Mesothelial cell of epicardium (in vitro differentiated cells): Measurements from ENCODE around the gene FOXN3. TPM values are rescaled to one million over a fixed set of nuclear protein-coding genes. Genes with fewer than 3 reads are reported as not detected.
A peak's percentile ranks its signal among the peaks of the same experiment; 100 is the strongest.
"Not testable (repeated sequence)": the region's sequence is repeated elsewhere in the genome, so short reads cannot be mapped to it uniquely, and the experiment has no call there.

Experiments
- DNase-seq, 2 experiments: peaks; one replicate each; pipeline ENCODE4 v3.0.0; 2021; ENCODE audit warnings: low spot score in 2 of 2; ENCODE audit not compliant: unreplicated experiment in 2 of 2
- H3K27ac Mint-ChIP-seq: 2 replicates; pipeline ENCODE4 v1.8.0; 2021; ENCODE audit warnings: mixed read lengths
- H3K27me3 Mint-ChIP-seq: 2 replicates; pipeline ENCODE4 v1.8.0; 2021; ENCODE audit warnings: low read depth, mixed read lengths
- H3K36me3 Mint-ChIP-seq: 2 replicates; pipeline ENCODE4 v1.8.0; 2021; ENCODE audit warnings: mixed read lengths
- H3K4me1 Mint-ChIP-seq: 2 replicates; pipeline ENCODE4 v1.8.0; 2021; ENCODE audit warnings: mixed read lengths
- H3K4me3 Mint-ChIP-seq: 2 replicates; pipeline ENCODE4 v1.8.0; 2021; ENCODE audit warnings: mild to moderate bottlenecking, moderate library complexity, mixed read lengths
- H3K9me3 Mint-ChIP-seq: 2 replicates; pipeline ENCODE4 v1.8.0; 2021; ENCODE audit warnings: mixed read lengths
- CTCF ChIP-seq: fragments of 200-600 bp; sonication (generic); IDR thresholded peaks from one replicate; pipeline ENCODE4 v1.5.0; 2021; ENCODE audit warnings: antibody characterized with exemption; ENCODE audit not compliant: unreplicated experiment
- total RNA-seq: library from RNA; stranded (reverse); gene quantifications from 3 replicates; pipeline ENCODE4 v1.2.1, GENCODE V29; 2021

FOXN3 gene
- total RNA-seq, 1 donor from 2014 or later: 124 TPM

- no peak for DNase-seq
- Mint-ChIP-seq H3K4me3 (no peak overlapping the region), H3K27ac (no peak overlapping the region), H3K27me3 (no peaks in the 10 kb centered on the region), H3K36me3 (peaks cover 12% of the 10 kb centered on the region), H3K4me1 (peaks cover 12% of the 10 kb centered on the region), H3K9me3 (no peaks in the 10 kb centered on the region)
- TF ChIP-seq CTCF: no peak
Observed at GRCh38 chr14:89296281-89296745, 120.7 kb downstream of the FOXN3 start.

- no peak overlapping the region for H3K27ac Mint-ChIP-seq
- no peaks in the 10 kb centered on the region for H3K9me3 Mint-ChIP-seq
Observed at GRCh38 chr14:89294872-89295271, 122.2 kb downstream of the FOXN3 start.

GRCh38 chr14:89294469-89294868 lies 122.6 kb downstream of the FOXN3 start:
- H3K27ac Mint-ChIP-seq, H3K36me3 Mint-ChIP-seq, H3K4me3 Mint-ChIP-seq, H3K9me3 Mint-ChIP-seq, DNase-seq, H3K27me3 Mint-ChIP-seq: not testable (repeated sequence)
- H3K4me1 Mint-ChIP-seq: peaks cover 12% of the 10 kb centered on the region

More at GRCh38 chr14:89294872-89295271, 122.2 kb downstream of the FOXN3 start:
- H3K27me3 Mint-ChIP-seq: no peaks in the 10 kb centered on the region
- DNase-seq: no peak
- TF ChIP-seq CTCF: no peak
- H3K4me3 Mint-ChIP-seq: no peak overlapping the region
- H3K36me3 Mint-ChIP-seq: peaks cover 8% of the 10 kb centered on the region
- H3K4me1 Mint-ChIP-seq: peaks cover 12% of the 10 kb centered on the region

- Mint-ChIP-seq H3K36me3 (peaks cover 2% of the 10 kb centered on the region), H3K27ac (no peak overlapping the region), H3K27me3 (no peaks in the 10 kb centered on the region), H3K9me3 (no peaks in the 10 kb centered on the region), H3K4me3 (no peak overlapping the region), H3K4me1 (peaks cover 12% of the 10 kb centered on the region)
- no peak for DNase-seq
- no peak for TF ChIP-seq CTCF
Observed at GRCh38 chr14:89294060-89294459, 123.0 kb downstream of the FOXN3 start.

- H3K4me3 Mint-ChIP-seq: no peak overlapping the region
- DNase-seq: no peak
- TF ChIP-seq CTCF: no peak
- H3K36me3 Mint-ChIP-seq: peaks cover 2% of the 10 kb centered on the region
- H3K27ac Mint-ChIP-seq: no peak overlapping the region
- H3K27me3 Mint-ChIP-seq: no peaks in the 10 kb centered on the region
- no peaks in the 10 kb centered on the region for H3K9me3 Mint-ChIP-seq
- H3K4me1 Mint-ChIP-seq: peaks cover 12% of the 10 kb centered on the region
Observed at GRCh38 chr14:89293314-89293916, 123.6 kb downstream of the FOXN3 start.

GRCh38 chr14:89292579-89293313 lies 124.3 kb downstream of the FOXN3 start:
- H3K4me3 Mint-ChIP-seq: no peak overlapping the region
- peak overlapping the region; percentile 64 for H3K27ac Mint-ChIP-seq
- no peak for TF ChIP-seq CTCF
- peaks cover 2% of the 10 kb centered on the region for H3K36me3 Mint-ChIP-seq
- H3K9me3 Mint-ChIP-seq: no peaks in the 10 kb centered on the region
- peaks cover 12% of the 10 kb centered on the region for H3K4me1 Mint-ChIP-seq
- DNase-seq: no peak
- no peaks in the 10 kb centered on the region for H3K27me3 Mint-ChIP-seq
